ENCODE measurements around the gene MRPL46. TPM values are rescaled to one million over a fixed set of nuclear protein-coding genes. Genes with fewer than 3 reads are reported as not detected.

Gene MRPL46
- total RNA-seq, 5 donors from 2014 or later (not counting 1 experiment from before 2014, with no cell fraction given), result 12.0 to 26.4 (median 21.0) TPM

DNA sequence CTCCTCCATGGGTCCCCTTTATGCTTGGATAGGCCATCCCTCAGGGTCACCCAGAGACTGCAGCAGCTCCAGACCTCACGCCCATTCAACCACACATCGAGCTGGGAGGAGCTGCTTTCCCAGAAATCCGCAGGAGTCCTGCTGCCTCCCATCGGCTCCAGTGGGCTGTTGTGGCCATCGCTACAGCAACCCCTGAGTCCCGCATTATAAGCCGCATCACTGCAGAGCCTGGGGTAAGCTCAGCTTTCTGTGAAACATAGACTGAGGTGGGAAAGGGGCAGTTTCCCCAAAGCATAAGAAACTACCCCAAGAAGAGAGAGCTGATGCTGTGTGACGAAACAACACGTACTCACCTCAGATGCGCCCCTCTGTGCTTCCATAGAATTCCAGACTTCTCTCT lies 35.7 kb downstream of the MRPL46 start:
- peaks cover 10 to 16% of the 10 kb centered on the region in 2 donors for H3K27me3 Mint-ChIP-seq
- ChIA-PET POLR2A (no interaction called here), CTCF (no interaction called here)
- no peak for ATAC-seq (replicated peaks in 1 of 4)
- H3K9me3 Mint-ChIP-seq, result no peaks in the 10 kb centered on the region
- H3K4me1 Mint-ChIP-seq, result no peaks in the 10 kb centered on the region
- no peak overlapping the region for H3K27ac Mint-ChIP-seq
- Histone ChIP-seq H3K36me3 (ENCODE audit: control insufficient read depth in 2 of 2, extremely low read depth in 1 of 2, insufficient read depth in 1 of 2, low read length in 1 of 2) (no peaks in the 10 kb centered on the region), H3K4me3 (ENCODE audit: control insufficient read depth in 1 of 2, extremely low read depth in 1 of 2, low read length in 1 of 2) (no peak overlapping the region), H3K4me1 (ENCODE audit: control insufficient read depth in 1 of 2, extremely low read depth in 1 of 2, insufficient read depth in 2 of 2, low read length in 2 of 2) (no peaks in the 10 kb centered on the region), H3K27me3 (replicated peaks in 1 of 2; ENCODE audit: control insufficient read depth in 2 of 2, extremely low read depth in 1 of 2, insufficient read depth in 2 of 2, low read length in 1 of 2) (peaks cover 0 to 32% of the 10 kb centered on the region in 2 experiments), H3K9me3 (no peaks in the 10 kb centered on the region), H3K27ac (ENCODE audit: low read length) (no peak overlapping the region)
- no peaks in the 10 kb centered on the region for H3K36me3 Mint-ChIP-seq
- no peak for DNase-seq
- no peak overlapping the region for H3K4me3 Mint-ChIP-seq
- 55% methylated on average over 2 of the region's 10 CpGs for WGBS (ENCODE audit: insufficient coverage)

DNA sequence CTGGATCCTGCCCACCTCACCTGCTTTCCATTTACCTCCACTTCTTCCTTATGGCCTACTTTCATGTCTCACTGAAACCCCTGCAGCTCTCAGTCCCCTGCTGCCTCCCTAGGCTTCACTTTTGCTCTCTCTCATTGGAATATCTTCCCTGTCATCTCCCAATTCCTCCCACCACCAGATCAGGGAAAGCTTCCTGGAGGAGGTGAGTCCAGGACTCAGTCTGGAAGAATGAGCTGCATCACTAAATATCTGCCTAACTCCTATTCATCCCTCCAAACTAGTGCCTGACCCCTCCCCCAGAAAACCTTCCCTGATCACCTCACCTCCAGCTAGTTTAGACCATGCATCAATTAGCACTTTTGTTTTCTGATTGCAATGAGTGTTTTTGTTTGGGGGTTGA lies 37.1 kb downstream of the MRPL46 start:
- peaks cover 10 to 14% of the 10 kb centered on the region in 2 donors for H3K27me3 Mint-ChIP-seq
- no peak overlapping the region for H3K27ac ChIP-seq (ENCODE audit: low read length)
- DNase-seq (no peak), ATAC-seq (replicated peaks in 1 of 4) (no peak)
- POLR2A ChIA-PET, result no interaction called here
- no peaks in the 10 kb centered on the region for H3K4me1 ChIP-seq (ENCODE audit: control insufficient read depth in 1 of 2, extremely low read depth in 1 of 2, insufficient read depth in 2 of 2, low read length in 2 of 2)
- CTCF ChIA-PET, result no interaction called here
- H3K27ac Mint-ChIP-seq, result no peak overlapping the region
- peaks cover 0 to 28% of the 10 kb centered on the region in 2 experiments for H3K27me3 ChIP-seq (replicated peaks in 1 of 2; ENCODE audit: control insufficient read depth in 2 of 2, extremely low read depth in 1 of 2, insufficient read depth in 2 of 2, low read length in 1 of 2)
- H3K9me3 ChIP-seq, result no peaks in the 10 kb centered on the region
- no peaks in the 10 kb centered on the region for H3K4me1 Mint-ChIP-seq
- H3K4me3 ChIP-seq (ENCODE audit: control insufficient read depth in 1 of 2, extremely low read depth in 1 of 2, low read length in 1 of 2), result no peak overlapping the region
- H3K36me3 ChIP-seq (ENCODE audit: control insufficient read depth in 2 of 2, extremely low read depth in 1 of 2, insufficient read depth in 1 of 2, low read length in 1 of 2), result no peaks in the 10 kb centered on the region
- H3K4me3 Mint-ChIP-seq, result no peak overlapping the region
- no peaks in the 10 kb centered on the region for H3K9me3 Mint-ChIP-seq
- no peaks in the 10 kb centered on the region for H3K36me3 Mint-ChIP-seq

DNA sequence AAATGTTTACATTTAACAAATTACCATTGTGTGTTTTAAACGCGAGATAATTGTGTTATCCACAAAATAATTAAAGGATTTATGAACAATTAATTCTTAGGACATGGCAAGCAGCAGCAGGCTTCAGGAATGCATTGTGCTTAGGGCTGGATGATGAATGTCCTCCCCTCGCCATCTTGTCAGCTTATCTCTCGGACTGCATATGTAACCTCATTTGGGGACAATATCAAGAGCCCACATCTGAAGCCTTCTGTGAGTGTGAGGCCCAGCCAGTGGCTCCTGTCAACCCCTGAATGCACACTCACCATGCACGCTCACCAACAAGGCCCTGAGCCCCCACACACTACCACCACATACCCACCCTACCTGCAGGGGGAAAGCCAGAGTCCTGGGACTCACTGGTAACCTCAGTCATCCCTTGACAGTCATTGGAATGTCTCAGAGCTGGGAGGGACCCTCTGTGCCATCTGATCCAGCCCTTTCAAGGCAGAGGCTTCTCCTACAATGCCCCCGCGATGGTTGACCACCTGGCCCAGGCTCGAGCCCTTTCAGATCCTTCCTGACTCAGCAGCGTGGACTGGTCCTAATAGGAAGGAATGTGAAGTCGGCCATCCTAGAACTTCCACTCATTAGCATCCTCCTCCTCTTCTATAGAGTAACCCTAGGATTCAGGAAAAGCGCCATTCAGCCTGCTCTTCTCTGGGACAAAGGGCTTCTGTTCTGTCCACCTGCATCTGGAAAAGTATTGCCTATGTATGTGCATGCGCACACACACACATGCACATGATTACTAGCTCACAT lies 38.2 kb downstream of the MRPL46 start:
- Histone ChIP-seq H3K4me1 (ENCODE audit: control insufficient read depth in 1 of 2, extremely low read depth in 1 of 2, insufficient read depth in 2 of 2, low read length in 2 of 2) (no peaks in the 10 kb centered on the region), H3K27ac (ENCODE audit: low read length) (no peak overlapping the region), H3K9me3 (no peaks in the 10 kb centered on the region), H3K36me3 (ENCODE audit: control insufficient read depth in 2 of 2, extremely low read depth in 1 of 2, insufficient read depth in 1 of 2, low read length in 1 of 2) (no peaks in the 10 kb centered on the region), H3K4me3 (ENCODE audit: control insufficient read depth in 1 of 2, extremely low read depth in 1 of 2, low read length in 1 of 2) (no peak overlapping the region), H3K27me3 (replicated peaks in 1 of 2; ENCODE audit: control insufficient read depth in 2 of 2, extremely low read depth in 1 of 2, insufficient read depth in 2 of 2, low read length in 1 of 2) (peaks cover 0 to 32% of the 10 kb centered on the region in 2 experiments)
- no peak for DNase-seq
- Mint-ChIP-seq H3K9me3 (no peaks in the 10 kb centered on the region), H3K27ac (no peak overlapping the region), H3K27me3 (peaks cover 10 to 14% of the 10 kb centered on the region in 2 donors), H3K4me1 (no peaks in the 10 kb centered on the region), H3K4me3 (no peak overlapping the region), H3K36me3 (no peaks in the 10 kb centered on the region)
- 93% methylated on average over 5 of the region's 12 CpGs for WGBS (ENCODE audit: insufficient coverage)
- no peak for ATAC-seq (replicated peaks in 1 of 4)
- CTCF ChIA-PET, result no interaction called here
- POLR2A ChIA-PET, result no interaction called here

DNA sequence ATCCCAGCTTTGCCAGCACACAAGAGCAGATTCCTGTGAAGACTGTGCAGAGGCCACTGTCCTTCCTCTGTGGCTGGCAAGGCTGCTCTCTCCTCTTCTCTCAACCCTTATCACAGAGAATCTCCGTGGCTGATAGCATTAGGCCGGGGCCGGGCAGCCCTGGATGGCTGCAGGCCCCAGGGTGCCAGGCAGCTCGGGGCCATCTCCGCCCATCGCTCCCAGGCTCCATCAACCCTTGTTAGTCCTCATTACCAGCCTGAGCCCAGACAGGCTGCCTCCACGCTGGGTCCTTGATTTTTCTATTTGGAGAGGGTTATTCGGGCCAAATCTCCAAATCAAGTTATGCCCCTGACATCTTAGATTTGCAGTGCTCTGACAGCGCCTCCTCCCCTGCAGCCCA lies 39.1 kb downstream of the MRPL46 start:
- DNase-seq, result no peak

DNA sequence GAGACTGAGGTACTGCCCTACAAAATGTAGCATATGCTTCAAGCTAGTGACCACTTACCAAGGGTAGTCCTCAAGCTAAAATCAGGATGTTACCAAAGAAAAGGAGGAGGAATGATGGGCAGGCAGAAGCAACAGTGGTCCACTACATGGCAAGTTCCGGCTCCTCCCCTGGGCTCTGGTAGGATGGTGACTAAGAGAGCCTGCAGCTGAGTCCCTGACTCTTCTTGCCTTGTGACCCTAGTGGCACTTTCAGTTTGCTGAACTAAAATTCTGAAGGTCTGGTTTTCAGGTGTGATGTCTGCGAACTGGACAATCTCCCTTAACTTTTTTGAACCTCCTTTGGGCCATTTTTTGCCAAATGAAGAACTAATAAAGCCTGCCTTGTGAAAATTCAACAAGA lies 40.9 kb downstream of the MRPL46 start:
- Histone ChIP-seq H3K36me3 (ENCODE audit: control insufficient read depth in 2 of 2, extremely low read depth in 1 of 2, insufficient read depth in 1 of 2, low read length in 1 of 2) (no peaks in the 10 kb centered on the region), H3K27me3 (replicated peaks in 1 of 2; ENCODE audit: control insufficient read depth in 2 of 2, extremely low read depth in 1 of 2, insufficient read depth in 2 of 2, low read length in 1 of 2) (peaks cover 0 to 19% of the 10 kb centered on the region in 2 experiments), H3K27ac (ENCODE audit: low read length) (no peak overlapping the region), H3K9me3 (no peaks in the 10 kb centered on the region), H3K4me3 (ENCODE audit: control insufficient read depth in 1 of 2, extremely low read depth in 1 of 2, low read length in 1 of 2) (no peak overlapping the region), H3K4me1 (ENCODE audit: control insufficient read depth in 1 of 2, extremely low read depth in 1 of 2, insufficient read depth in 2 of 2, low read length in 2 of 2) (no peaks in the 10 kb centered on the region)
- DNase-seq (no peak), ATAC-seq (replicated peaks in 1 of 4) (no peak)
- WGBS (ENCODE audit: insufficient coverage), result 86% methylated on average over 1 of the region's 2 CpGs
- no peak overlapping the region for H3K4me3 Mint-ChIP-seq
- H3K4me1 Mint-ChIP-seq, result no peaks in the 10 kb centered on the region
- ChIA-PET POLR2A (no interaction called here), CTCF (no interaction called here)
- peaks cover 11 to 13% of the 10 kb centered on the region in 2 donors for H3K27me3 Mint-ChIP-seq
- no peak overlapping the region for H3K27ac Mint-ChIP-seq
- no peaks in the 10 kb centered on the region for H3K36me3 Mint-ChIP-seq
- H3K9me3 Mint-ChIP-seq, result no peaks in the 10 kb centered on the region

More for the DNA sequence above, 39.1 kb downstream of the MRPL46 start:
- Mint-ChIP-seq H3K4me3 (no peak overlapping the region), H3K36me3 (no peaks in the 10 kb centered on the region), H3K9me3 (no peaks in the 10 kb centered on the region), H3K27ac (no peak overlapping the region), H3K27me3 (peaks cover 13% of the 10 kb centered on the region in 2 donors), H3K4me1 (no peaks in the 10 kb centered on the region)
- CTCF ChIA-PET, result no interaction called here
- Histone ChIP-seq H3K27ac (ENCODE audit: low read length) (no peak overlapping the region), H3K4me1 (ENCODE audit: control insufficient read depth in 1 of 2, extremely low read depth in 1 of 2, insufficient read depth in 2 of 2, low read length in 2 of 2) (no peaks in the 10 kb centered on the region), H3K27me3 (replicated peaks in 1 of 2; ENCODE audit: control insufficient read depth in 2 of 2, extremely low read depth in 1 of 2, insufficient read depth in 2 of 2, low read length in 1 of 2) (peaks cover 0 to 26% of the 10 kb centered on the region in 2 experiments), H3K4me3 (ENCODE audit: control insufficient read depth in 1 of 2, extremely low read depth in 1 of 2, low read length in 1 of 2) (no peak overlapping the region), H3K9me3 (no peaks in the 10 kb centered on the region), H3K36me3 (ENCODE audit: control insufficient read depth in 2 of 2, extremely low read depth in 1 of 2, insufficient read depth in 1 of 2, low read length in 1 of 2) (no peaks in the 10 kb centered on the region)
- POLR2A ChIA-PET, result no interaction called here
- no peak for ATAC-seq (replicated peaks in 1 of 4)
- 63% methylated on average over 9 of the region's 9 CpGs for WGBS (ENCODE audit: insufficient coverage)

DNA sequence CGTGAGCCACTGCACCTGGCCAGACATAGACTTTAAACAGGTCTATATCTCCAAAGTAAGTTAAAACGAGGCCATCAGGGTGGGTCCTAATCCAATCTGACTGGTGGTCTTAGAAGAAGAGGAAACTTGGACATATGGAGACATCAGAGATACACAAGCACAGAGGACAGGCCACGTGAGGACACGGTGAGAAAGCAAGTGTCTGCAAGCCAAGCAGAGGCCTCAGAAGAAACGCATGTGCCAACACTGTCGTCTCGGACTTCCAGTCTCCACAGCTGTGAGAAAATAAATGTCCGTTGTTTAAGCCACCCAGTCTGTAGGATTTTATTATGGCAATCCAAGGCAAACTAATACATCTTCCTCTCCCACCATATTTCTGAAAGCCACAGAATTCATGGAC lies 43.9 kb downstream of the MRPL46 start:
- no peaks in the 10 kb centered on the region for H3K9me3 Mint-ChIP-seq
- peaks cover 0 to 9% of the 10 kb centered on the region in 2 experiments for H3K27me3 ChIP-seq (replicated peaks in 1 of 2; ENCODE audit: control insufficient read depth in 2 of 2, extremely low read depth in 1 of 2, insufficient read depth in 2 of 2, low read length in 1 of 2)
- H3K4me3 ChIP-seq (ENCODE audit: control insufficient read depth in 1 of 2, extremely low read depth in 1 of 2, low read length in 1 of 2), result no peak overlapping the region
- H3K27ac ChIP-seq (ENCODE audit: low read length), result no peak overlapping the region
- H3K36me3 Mint-ChIP-seq, result no peaks in the 10 kb centered on the region
- WGBS (ENCODE audit: insufficient coverage), result 100% methylated on average over 2 of the region's 8 CpGs
- H3K27me3 Mint-ChIP-seq, result peaks cover 9 to 12% of the 10 kb centered on the region in 2 donors
- ChIA-PET CTCF (no interaction called here), POLR2A (no interaction called here)
- no peak overlapping the region for H3K4me3 Mint-ChIP-seq
- DNase-seq (no peak), ATAC-seq (replicated peaks in 1 of 4) (no peak)
- H3K27ac Mint-ChIP-seq, result no peak overlapping the region
- no peaks in the 10 kb centered on the region for H3K36me3 ChIP-seq (ENCODE audit: control insufficient read depth in 2 of 2, extremely low read depth in 1 of 2, insufficient read depth in 1 of 2, low read length in 1 of 2)
- H3K4me1 ChIP-seq (ENCODE audit: control insufficient read depth in 1 of 2, extremely low read depth in 1 of 2, insufficient read depth in 2 of 2, low read length in 2 of 2), result no peaks in the 10 kb centered on the region
- H3K9me3 ChIP-seq, result no peaks in the 10 kb centered on the region
- no peaks in the 10 kb centered on the region for H3K4me1 Mint-ChIP-seq
